ACC112 (cell line): ENCODE data around the gene SFSWAP.
"Not testable (repeated sequence)": the region's sequence is repeated elsewhere in the genome, so short reads cannot be mapped to it uniquely, and the experiment has no call there.

Experiments
- H2AFZ ChIP-seq: fragments of 200-600 bp; sonication (generic); one replicate; pipeline ENCODE4 v1.6.0; 2017; ENCODE audit warnings: antibody characterized with exemption, low read length; ENCODE audit not compliant: unreplicated experiment
- H3K27ac ChIP-seq: fragments of 200-600 bp; sonication (generic); 2 replicates; pipeline ENCODE4 v1.5.1; 2014; ENCODE audit warnings: low read depth, mild to moderate bottlenecking, antibody characterized with exemption, low read length, moderate library complexity
- H3K27me3 ChIP-seq: fragments of 200-600 bp; sonication (generic); 2 replicates; pipeline ENCODE4 v1.6.1; 2014; ENCODE audit warnings: mild to moderate bottlenecking, antibody characterized with exemption, low read length, moderate library complexity, mixed read lengths; ENCODE audit not compliant: insufficient read depth
- H3K36me3 ChIP-seq: fragments of 200-600 bp; sonication (generic); 2 replicates; pipeline ENCODE4 v1.6.1; 2016; ENCODE audit warnings: mild to moderate bottlenecking, antibody characterized with exemption, low read length, moderate library complexity, mixed read lengths; ENCODE audit not compliant: insufficient read depth
- H3K4me1 ChIP-seq: fragments of 200-600 bp; sonication (generic); one replicate; pipeline ENCODE4 v1.6.1; 2016; ENCODE audit warnings: low read length, mixed read lengths; ENCODE audit not compliant: insufficient read depth, unreplicated experiment, control insufficient read depth
- H3K4me3 ChIP-seq: fragments of 200-600 bp; sonication (generic); 2 replicates; pipeline ENCODE4 v1.5.1; 2014; ENCODE audit warnings: mild to moderate bottlenecking, low read depth, low read length
- H3K79me2 ChIP-seq: fragments of 200-600 bp; sonication (generic); one replicate; pipeline ENCODE4 v1.6.0; 2016; ENCODE audit warnings: low read length; ENCODE audit not compliant: control insufficient read depth, unreplicated experiment, insufficient read depth

SFSWAP gene

DNA sequence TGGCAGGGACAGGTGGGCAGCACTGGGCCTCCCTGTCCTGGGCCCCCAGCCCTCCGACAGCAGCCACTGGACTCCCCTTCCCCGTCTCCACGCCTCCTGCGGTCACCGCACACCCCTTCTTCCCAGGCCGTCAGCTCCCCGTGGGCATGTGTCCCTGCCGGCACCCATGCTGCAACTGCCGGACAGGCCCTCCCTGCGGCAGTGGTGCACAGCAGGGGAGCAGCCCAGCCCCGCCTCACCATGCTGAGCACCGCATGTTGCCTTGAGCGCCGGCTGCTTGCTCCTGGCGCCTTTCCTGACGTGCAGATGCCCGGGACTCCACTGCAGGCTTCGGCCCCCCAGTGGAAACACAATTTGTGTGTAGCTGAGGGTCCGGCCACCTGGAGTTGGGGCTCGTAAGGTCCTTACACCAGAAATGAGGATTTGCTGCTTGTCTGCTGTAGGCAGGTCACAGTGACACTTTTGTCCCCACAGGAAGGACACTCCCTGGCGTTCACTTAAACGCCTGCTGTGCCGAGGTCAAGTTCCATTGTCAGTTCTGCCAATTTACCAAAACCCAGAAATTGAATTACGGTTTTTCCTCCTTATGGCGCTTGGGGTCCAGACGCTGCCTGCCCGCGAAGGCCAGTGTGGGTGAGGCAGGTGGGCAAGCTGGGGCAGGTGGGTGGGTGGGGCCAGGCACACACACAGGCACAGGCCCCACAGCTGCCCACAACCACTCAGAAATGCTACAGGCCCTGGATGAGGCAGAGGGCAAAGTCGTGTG lies 89.1 kb downstream of the SFSWAP start:
- Histone ChIP-seq H2AFZ (no peak overlapping the region), H3K79me2 (no peaks in the 10 kb centered on the region), H3K36me3 (peaks cover 5% of the 10 kb centered on the region; the same call in 1 of the 2 replicates), H3K4me1 (peaks cover 5% of the 10 kb centered on the region), H3K4me3 (no peak overlapping the region), H3K27ac (no peak overlapping the region), H3K27me3 (no peaks in the 10 kb centered on the region)

DNA sequence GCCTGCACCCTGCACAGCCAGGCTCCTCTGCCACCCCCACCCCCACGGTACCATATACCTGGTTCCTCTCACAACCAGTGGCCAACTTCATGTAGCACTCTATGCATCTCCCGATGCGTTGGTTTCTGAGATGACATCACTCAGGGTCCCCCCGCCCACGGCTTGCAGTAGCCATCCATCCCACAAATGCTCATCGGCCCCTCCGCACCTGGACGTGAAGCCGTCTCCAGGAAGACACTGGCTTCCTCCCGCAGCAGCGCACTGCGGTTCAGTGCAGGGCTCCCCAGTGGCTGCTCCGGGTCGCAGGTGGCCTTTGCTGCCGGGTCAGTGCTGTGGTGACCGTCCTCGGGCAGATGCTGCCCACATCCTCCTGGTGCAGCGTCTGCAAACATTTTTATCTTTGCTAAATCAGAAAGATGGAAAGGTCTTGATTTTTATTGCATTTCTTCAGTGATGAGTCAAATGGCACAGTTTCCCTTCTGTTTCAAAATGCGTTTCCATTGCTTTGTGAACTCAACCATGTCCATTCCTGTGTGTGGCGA lies 89.8 kb downstream of the SFSWAP start:
- peaks cover 5% of the 10 kb centered on the region; the same call in 1 of the 2 replicates for H3K36me3 ChIP-seq
- peaks cover 5% of the 10 kb centered on the region for H3K4me1 ChIP-seq

GRCh38 chr12:131801254-131801866 lies 90.5 kb downstream of the SFSWAP start:
- Histone ChIP-seq H2AFZ (no peak overlapping the region), H3K27ac (no peak overlapping the region), H3K4me1 (peaks cover 5% of the 10 kb centered on the region), H3K79me2 (no peaks in the 10 kb centered on the region), H3K4me3 (no peak overlapping the region), H3K27me3 (no peaks in the 10 kb centered on the region), H3K36me3 (peaks cover 5% of the 10 kb centered on the region; the same call in 1 of the 2 replicates)

More for the DNA sequence above, 89.8 kb downstream of the SFSWAP start:
- no peak overlapping the region for H3K27ac ChIP-seq
- H2AFZ ChIP-seq, result no peak overlapping the region
- H3K4me3 ChIP-seq, result no peak overlapping the region
- H3K79me2 ChIP-seq, result no peaks in the 10 kb centered on the region
- no peaks in the 10 kb centered on the region for H3K27me3 ChIP-seq

DNA sequence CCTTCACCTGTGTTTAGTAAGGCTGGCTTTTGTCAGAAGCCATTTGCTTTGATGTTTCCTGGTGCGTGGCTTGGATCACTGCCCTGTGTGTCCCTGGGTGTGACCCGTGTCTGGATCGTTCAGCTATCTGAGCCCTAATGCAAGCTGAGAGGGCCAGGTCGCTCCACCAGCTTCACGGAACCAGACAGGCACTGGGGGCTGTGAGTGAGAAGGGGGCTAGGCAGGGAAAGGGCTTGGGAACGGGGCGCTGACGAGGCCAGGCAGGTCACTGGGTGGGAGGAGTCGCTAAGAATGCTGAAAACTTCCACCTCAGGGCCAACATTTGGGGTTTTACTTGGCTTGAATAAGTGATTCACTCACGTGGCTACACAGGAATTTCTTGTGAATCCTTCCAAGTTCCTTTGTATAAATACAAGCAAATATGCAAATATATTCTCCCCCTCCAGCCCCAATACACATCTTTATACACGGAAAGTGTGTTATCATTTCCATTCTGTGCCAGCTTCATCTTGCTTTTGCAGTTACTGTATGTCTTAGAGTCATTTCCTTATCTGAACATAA lies 93.2 kb downstream of the SFSWAP start:
- peaks cover 5% of the 10 kb centered on the region for H3K4me1 ChIP-seq
- H3K36me3 ChIP-seq, result peaks cover 5% of the 10 kb centered on the region; the same call in 1 of the 2 replicates
- H2AFZ ChIP-seq, result no peak overlapping the region
- H3K79me2 ChIP-seq, result no peaks in the 10 kb centered on the region
- no peaks in the 10 kb centered on the region for H3K27me3 ChIP-seq
- no peak overlapping the region for H3K27ac ChIP-seq
- H3K4me3 ChIP-seq, result no peak overlapping the region; the same call in 1 of the 2 replicates

DNA sequence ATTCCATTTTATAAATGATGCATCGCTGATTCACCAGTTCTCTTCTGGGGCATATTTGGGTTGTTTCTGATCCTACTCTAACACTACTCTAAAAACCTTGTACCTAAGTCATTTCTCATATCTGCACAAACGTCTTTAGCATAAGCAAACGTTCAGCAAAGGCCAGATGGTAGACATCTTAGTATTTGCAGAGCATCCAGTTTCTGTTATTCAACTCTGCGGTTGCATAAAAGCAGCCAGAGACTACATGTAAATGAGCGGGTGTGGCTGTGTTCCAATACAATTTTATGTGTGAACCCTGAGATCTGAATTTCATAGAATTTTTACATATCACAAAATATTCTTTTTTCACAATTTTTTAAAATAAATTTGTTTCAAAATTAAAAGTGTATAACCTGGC lies 94.5 kb downstream of the SFSWAP start:
- no peak overlapping the region for H3K27ac ChIP-seq
- H3K4me1 ChIP-seq, result peaks cover 5% of the 10 kb centered on the region
- H3K79me2 ChIP-seq, result no peaks in the 10 kb centered on the region
- H3K27me3 ChIP-seq, result no peaks in the 10 kb centered on the region
- peaks cover 5% of the 10 kb centered on the region; the same call in 1 of the 2 replicates for H3K36me3 ChIP-seq
- no peak overlapping the region for H3K4me3 ChIP-seq
- no peak overlapping the region for H2AFZ ChIP-seq

DNA sequence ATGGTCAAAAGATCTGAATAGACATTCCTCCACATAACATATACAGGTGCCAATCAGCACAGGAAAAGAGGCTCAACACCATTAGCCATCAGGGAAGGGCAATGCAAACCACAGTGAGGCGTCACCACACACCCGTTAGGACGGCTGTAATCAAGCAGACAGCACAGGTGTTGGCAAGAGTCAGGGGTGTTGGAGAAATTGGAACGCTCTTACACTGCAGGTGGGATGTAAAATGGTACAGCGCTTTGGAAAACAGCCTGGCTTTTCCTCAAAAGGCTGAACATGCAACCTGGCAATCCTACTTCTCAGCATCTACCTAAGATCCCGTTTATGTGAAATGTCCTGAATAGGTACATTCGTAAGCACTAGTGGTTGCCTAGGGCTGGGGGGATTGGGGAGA lies 95.8 kb downstream of the SFSWAP start:
- Histone ChIP-seq H3K79me2 (no peaks in the 10 kb centered on the region), H3K4me1 (peaks cover 5% of the 10 kb centered on the region), H2AFZ (no peak overlapping the region), H3K27me3 (peaks cover 4% of the 10 kb centered on the region; the same call in 1 of the 2 replicates), H3K4me3 (no peak overlapping the region), H3K27ac (no peak overlapping the region), H3K36me3 (peaks cover 3% of the 10 kb centered on the region; the same call in 1 of the 2 replicates)

DNA sequence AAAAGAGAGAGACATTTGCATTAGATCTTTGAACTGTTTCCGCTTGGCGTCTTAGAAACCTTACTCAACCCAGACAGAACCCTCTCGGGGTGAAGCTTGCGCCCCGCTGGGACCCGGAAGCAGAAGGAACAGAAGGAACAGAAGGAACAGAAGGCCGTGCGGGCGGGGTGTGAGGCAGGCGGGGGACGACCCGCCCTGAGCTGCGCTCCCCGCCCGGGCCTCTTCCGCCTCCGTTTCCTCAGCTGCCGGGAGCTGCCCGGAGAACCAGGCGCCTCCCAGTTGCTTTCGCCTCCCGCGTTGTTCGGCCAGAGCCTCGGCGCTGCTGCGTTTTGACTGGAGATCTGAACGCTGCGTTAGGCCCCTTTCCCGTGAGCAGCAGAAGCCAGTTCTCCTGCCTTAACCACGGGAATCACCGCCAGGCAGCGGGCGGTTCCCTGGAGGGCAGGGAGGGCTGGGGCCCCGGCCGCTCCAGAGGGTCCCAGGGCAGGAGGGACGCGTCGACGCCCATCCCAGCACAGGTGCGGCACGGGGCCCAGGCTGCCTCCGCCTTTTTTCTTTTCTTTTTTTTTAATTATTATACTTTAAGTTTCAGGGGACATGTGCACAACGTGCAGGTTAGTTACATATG lies 98.0 kb downstream of the SFSWAP start:
- Histone ChIP-seq H3K4me3 (no peak overlapping the region), H2AFZ (no peak overlapping the region), H3K4me1 (peaks cover 4% of the 10 kb centered on the region), H3K79me2 (no peaks in the 10 kb centered on the region), H3K27me3 (peaks cover 4% of the 10 kb centered on the region; the same call in 1 of the 2 replicates), H3K27ac (no peak overlapping the region), H3K36me3 (no peaks in the 10 kb centered on the region)

DNA sequence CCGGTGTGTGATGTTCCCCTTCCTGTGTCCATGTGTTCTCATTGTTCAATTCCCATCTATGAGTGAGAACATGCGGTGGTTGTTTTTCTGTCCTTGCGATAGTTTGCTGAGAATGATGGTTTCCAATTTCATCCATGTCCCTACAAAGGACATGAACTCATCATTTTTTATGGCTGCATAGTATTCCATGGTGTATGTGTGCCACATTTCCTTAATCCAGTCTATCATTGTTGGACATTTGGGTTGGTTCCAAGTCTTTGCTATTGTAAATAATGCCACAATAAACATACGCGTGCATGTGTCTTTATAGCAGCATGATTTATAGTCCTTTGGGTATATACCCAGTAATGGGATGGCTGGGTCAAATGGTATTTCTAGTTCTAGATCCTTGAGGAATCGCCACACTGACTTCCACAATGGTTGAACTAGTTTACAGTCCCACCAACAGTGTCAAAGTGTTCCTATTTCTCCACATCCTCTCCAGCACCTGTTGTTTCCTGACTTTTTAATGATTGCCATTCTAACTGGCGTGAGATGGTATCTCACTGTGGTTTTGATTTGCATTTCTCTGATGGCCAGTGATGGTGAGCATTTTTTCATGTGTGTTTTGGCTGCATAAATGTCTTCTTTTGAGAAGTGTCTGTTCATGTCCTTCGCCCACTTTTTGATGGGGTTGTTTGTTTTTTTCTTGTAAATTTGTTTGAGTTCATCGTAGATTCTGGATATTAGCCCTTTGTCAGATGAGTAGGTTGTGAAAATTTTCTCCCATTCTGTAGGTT lies 98.8 kb downstream of the SFSWAP start:
- not testable (repeated sequence) for H3K79me2 ChIP-seq

GRCh38 chr12:131810726-131811125 lies 99.8 kb downstream of the SFSWAP start:
- Histone ChIP-seq H3K4me1 (no peaks in the 10 kb centered on the region), H3K4me3 (no peak overlapping the region), H3K79me2 (no peaks in the 10 kb centered on the region), H3K36me3 (no peaks in the 10 kb centered on the region), H3K27me3 (peaks cover 4% of the 10 kb centered on the region; the same call in 1 of the 2 replicates), H3K27ac (no peak overlapping the region), H2AFZ (no peak overlapping the region)

More for the DNA sequence above, 98.8 kb downstream of the SFSWAP start:
- H3K4me3 ChIP-seq, H3K4me1 ChIP-seq, H3K27me3 ChIP-seq, H3K27ac ChIP-seq, H3K36me3 ChIP-seq, H2AFZ ChIP-seq: not testable (repeated sequence)

- peaks cover 4% of the 10 kb centered on the region; the same call in 1 of the 2 replicates for H3K27me3 ChIP-seq
- no peaks in the 10 kb centered on the region for H3K36me3 ChIP-seq
- H3K27ac ChIP-seq, result no peak overlapping the region
- H3K4me3 ChIP-seq, result no peak overlapping the region
- no peak overlapping the region for H2AFZ ChIP-seq
- no peaks in the 10 kb centered on the region for H3K4me1 ChIP-seq
- no peaks in the 10 kb centered on the region for H3K79me2 ChIP-seq
These were observed 104.2 kb downstream of the SFSWAP start for GRCh38 chr12:131815131-131815530.
